ENCODE measurements around the gene ZFHX3.

DNA sequence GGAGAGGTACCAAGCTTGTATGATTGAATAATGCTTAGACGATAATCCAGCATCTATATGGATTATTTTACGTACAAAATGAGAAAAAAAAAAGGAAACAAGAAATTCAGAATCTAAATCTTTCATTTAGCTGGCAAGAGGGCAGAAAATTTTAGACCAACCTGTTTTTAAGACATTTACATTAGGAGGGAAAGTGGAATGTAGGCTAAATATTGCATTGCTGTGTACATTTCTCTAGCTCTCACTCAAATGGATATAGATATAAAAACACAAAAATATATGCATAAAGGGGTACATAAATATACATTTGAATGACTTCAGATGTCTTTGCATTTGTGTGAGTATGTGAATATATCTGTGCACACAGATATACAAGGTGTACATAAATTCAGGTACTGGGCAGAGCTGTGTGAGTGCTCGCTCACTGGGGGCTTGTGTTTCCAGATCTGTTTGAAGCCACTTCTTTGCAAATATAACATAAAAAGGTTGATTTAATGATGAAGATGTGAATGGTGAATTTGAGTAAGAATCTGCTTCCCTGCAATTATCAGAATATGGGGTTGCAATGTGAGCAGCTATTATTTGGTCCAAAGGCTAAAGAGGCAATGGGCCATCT is 14.2 kb upstream of the ZFHX3 start:
- no peak for TF ChIP-seq GABPA (IDR thresholded peaks at IDR 0.05; ENCODE audit: low read depth)
- no peak for TF ChIP-seq BCL11A (IDR thresholded peaks at IDR 0.05; ENCODE audit: low read depth, low read length)
- no peak for TF ChIP-seq PAX5 (IDR thresholded peaks at IDR 0.05; ENCODE audit: borderline replicate concordance, low read depth, low read length)
- TF ChIP-seq ZNF274 (IDR thresholded peaks at IDR 0.05; ENCODE audit: insufficient read depth, insufficient read length) = no peak
- no peak for TF ChIP-seq CEBPB (IDR thresholded peaks at IDR 0.05; ENCODE audit: borderline replicate concordance in 1 of 2, low read depth in 2 of 2, low read length in 2 of 2)
- TF ChIP-seq USF2 (IDR thresholded peaks at IDR 0.05; ENCODE audit: borderline replicate concordance, low read depth, low read length) = no peak
- no peak for TF ChIP-seq POLR2A (IDR thresholded peaks at IDR 0.05; ENCODE audit: low read depth, low read length)
- no peak for TF ChIP-seq MEF2A (IDR thresholded peaks at IDR 0.05; ENCODE audit: insufficient read depth, low read depth, low read length)
- TF ChIP-seq, protein P1, sequence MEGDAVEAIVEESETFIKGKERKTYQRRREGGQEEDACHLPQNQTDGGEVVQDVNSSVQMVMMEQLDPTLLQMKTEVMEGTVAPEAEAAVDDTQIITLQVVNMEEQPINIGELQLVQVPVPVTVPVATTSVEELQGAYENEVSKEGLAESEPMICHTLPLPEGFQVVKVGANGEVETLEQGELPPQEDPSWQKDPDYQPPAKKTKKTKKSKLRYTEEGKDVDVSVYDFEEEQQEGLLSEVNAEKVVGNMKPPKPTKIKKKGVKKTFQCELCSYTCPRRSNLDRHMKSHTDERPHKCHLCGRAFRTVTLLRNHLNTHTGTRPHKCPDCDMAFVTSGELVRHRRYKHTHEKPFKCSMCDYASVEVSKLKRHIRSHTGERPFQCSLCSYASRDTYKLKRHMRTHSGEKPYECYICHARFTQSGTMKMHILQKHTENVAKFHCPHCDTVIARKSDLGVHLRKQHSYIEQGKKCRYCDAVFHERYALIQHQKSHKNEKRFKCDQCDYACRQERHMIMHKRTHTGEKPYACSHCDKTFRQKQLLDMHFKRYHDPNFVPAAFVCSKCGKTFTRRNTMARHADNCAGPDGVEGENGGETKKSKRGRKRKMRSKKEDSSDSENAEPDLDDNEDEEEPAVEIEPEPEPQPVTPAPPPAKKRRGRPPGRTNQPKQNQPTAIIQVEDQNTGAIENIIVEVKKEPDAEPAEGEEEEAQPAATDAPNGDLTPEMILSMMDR (IDR thresholded peaks at IDR 0.05 in 2 of 3, conservative IDR thresholded peaks at IDR 0.05 in 1 of 3; ENCODE audit: control insufficient read depth in 2 of 3, extremely low read depth in 1 of 3, insufficient read depth in 1 of 3, low read depth in 3 of 3, low read length in 3 of 3) = no peak
- no peak for TF ChIP-seq MXI1 (IDR thresholded peaks at IDR 0.05; ENCODE audit: low read depth, low read length)
- TF ChIP-seq REST (IDR thresholded peaks at IDR 0.05; ENCODE audit: low read depth, low read length) = no peak
- no peak for TF ChIP-seq EGR1 (IDR thresholded peaks at IDR 0.05; ENCODE audit: borderline replicate concordance in 1 of 2, low read depth in 2 of 2, low read length in 2 of 2)
- TF ChIP-seq, protein P2, sequence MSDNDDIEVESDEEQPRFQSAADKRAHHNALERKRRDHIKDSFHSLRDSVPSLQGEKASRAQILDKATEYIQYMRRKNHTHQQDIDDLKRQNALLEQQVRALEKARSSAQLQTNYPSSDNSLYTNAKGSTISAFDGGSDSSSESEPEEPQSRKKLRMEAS (IDR thresholded peaks at IDR 0.05; ENCODE audit: low read depth, low read length) = no peak
